K562 (cell line): ENCODE measurements around the gene UBR1. TPM values are rescaled to one million over a fixed set of nuclear protein-coding genes. Genes with fewer than 3 reads are reported as not detected.
A peak's percentile ranks its signal among the peaks of the same experiment; 100 is the strongest.

Experiments used
- CEBPB ChIP-seq: fragments of 450-650 bp; IDR thresholded peaks from 2 replicates; pipeline ENCODE4 v1.6.1; 2016; ENCODE audit warnings: missing genetic modification characterization, missing compliant biosample characterization
- CHD4 ChIP-seq: fragments of 200-600 bp; sonication (generic); IDR thresholded peaks from 3 replicates; pipeline ENCODE4 v1.6.1; 2012; ENCODE audit warnings: low read depth, mild to moderate bottlenecking, mixed read lengths, low read length, inconsistent platforms; ENCODE audit not compliant: insufficient read depth, insufficient replicate concordance, poor library complexity, severe bottlenecking
- FOXA3 ChIP-seq, 2 experiments: fragments of 450-650 bp in 1 of 2; sonication (generic) in 1 of 2; formaldehyde crosslinking; IDR thresholded peaks in 1 of 2; conservative IDR thresholded peaks in 1 of 2; 2 replicates each; pipeline versions ENCODE4 v1.4.0 to v1.8.0; 2020 to 2022; ENCODE audit warnings: mild to moderate bottlenecking in 2 of 2, missing genetic modification reagents in 1 of 2
- GABPA ChIP-seq: fragments of 200-800 bp; sonication (Bioruptor generic); conservative IDR thresholded peaks from 2 replicates; pipeline ENCODE4 v1.6.1; 2016; ENCODE audit warnings: low read depth, missing genetic modification characterization, missing compliant biosample characterization
- LARP7 ChIP-seq: fragments of 450-650 bp; IDR thresholded peaks from 2 replicates; pipeline ENCODE4 v1.6.1; 2016
- MTA3 ChIP-seq: fragments of 450-650 bp; formaldehyde crosslinking; IDR thresholded peaks from 2 replicates; pipeline ENCODE4 v1.6.1; 2017; ENCODE audit warnings: mild to moderate bottlenecking, borderline replicate concordance
- RFX5 ChIP-seq: IDR thresholded peaks from 2 replicates; pipeline ENCODE4 v1.6.1; 2011; ENCODE audit warnings: low read depth, mild to moderate bottlenecking, improper control_type of control experiment, low read length
- ZNF133 ChIP-seq: fragments of 250-450 bp; sonication (Bioruptor Pico); IDR thresholded peaks from 2 replicates; pipeline ENCODE4 v1.4.0; 2020; ENCODE audit warnings: mild to moderate bottlenecking
- ZSCAN29 ChIP-seq: fragments of 450-650 bp; IDR thresholded peaks from 2 replicates; pipeline ENCODE4 v1.6.1; 2017
- ZZZ3 ChIP-seq: fragments of 450-650 bp; IDR thresholded peaks from 2 replicates; pipeline ENCODE4 v1.6.1; 2016; ENCODE audit warnings: antibody characterized with exemption, mild to moderate bottlenecking, moderate library complexity
- polyA plus RNA-seq, 8 experiments: library from polyadenylated mRNA; depleted of rRNA in 4 of 8; stranded (reverse) in 5 of 8; unstranded in 3 of 8; fragments of >200 nt; fragmentation: Nextera tagmentation in 2 of 8; fragmentation: Illumina TruSeq in 1 of 8; extraction: Ambion mirVana in 2 of 8; extraction: Trizol in 1 of 8; gene quantifications; 2 replicates each; pipeline versions ENCODE4 v1.2.1 to v1.2.3, GENCODE V29; 2011 to 2014; ENCODE audit warnings: inconsistent platforms in 1 of 8, missing spikeins in 1 of 8
- total RNA-seq, 7 experiments: library from RNA; depleted of rRNA in 6 of 7; stranded (reverse); fragments of >200 nt in 6 of 7; fragmentation: Illumina TruSeq in 2 of 7; extraction: Trizol in 2 of 7; gene quantifications; 2 replicates each; pipeline versions ENCODE4 v1.2.1 to v1.2.3, GENCODE V29; 2011 to 2021; ENCODE audit warnings: low replicate concordance in 1 of 7
- TF ChIP-seq, protein P1 (sequence below): IDR thresholded peaks from 3 replicates; pipeline ENCODE4 v1.6.1; 2011; ENCODE audit warnings: borderline replicate concordance, mild to moderate bottlenecking, moderate library complexity; ENCODE audit not compliant: insufficient read length; ENCODE audit errors: extremely low read depth
- TF ChIP-seq, protein P2 (sequence below): IDR thresholded peaks from 2 replicates; pipeline ENCODE4 v1.6.1; 2012; ENCODE audit warnings: low read depth, low read length, improper control_type of control experiment, borderline replicate concordance
- TF ChIP-seq, protein P3 (sequence below): sonication (generic); formaldehyde crosslinking; IDR thresholded peaks from 2 replicates; pipeline ENCODE4 v1.8.0; 2022; ENCODE audit warnings: mild to moderate bottlenecking, low read depth, missing genetic modification reagents
- TF ChIP-seq, protein P4 (sequence below): fragments of 450-650 bp; IDR thresholded peaks from 2 replicates; pipeline ENCODE4 v1.6.1; 2016; ENCODE audit warnings: borderline replicate concordance
- TF ChIP-seq, protein P5 (sequence below): fragments of 450-650 bp; IDR thresholded peaks from 2 replicates; pipeline ENCODE4 v1.6.1; 2016
- TF ChIP-seq, protein P6 (sequence below), 3 experiments: fragments of 200-800 bp in 1 of 3; sonication (Bioruptor generic) in 1 of 3; sonication (generic) in 1 of 3; formaldehyde crosslinking in 1 of 3; IDR thresholded peaks; 2 replicates each; pipeline versions ENCODE4 v1.6.1 to v1.8.0; 2016 to 2022; ENCODE audit warnings: mild to moderate bottlenecking in 2 of 3, missing compliant biosample characterization in 2 of 3, missing genetic modification characterization in 2 of 3, missing genetic modification reagents in 1 of 3

Gene UBR1
- total and polyA plus RNA-seq, 9 of the 15 experiments (the other 6 are each of a cell fraction or from before 2014, with no cell fraction given): 5.8 to 30.7 (median 15.3) TPM

DNA sequence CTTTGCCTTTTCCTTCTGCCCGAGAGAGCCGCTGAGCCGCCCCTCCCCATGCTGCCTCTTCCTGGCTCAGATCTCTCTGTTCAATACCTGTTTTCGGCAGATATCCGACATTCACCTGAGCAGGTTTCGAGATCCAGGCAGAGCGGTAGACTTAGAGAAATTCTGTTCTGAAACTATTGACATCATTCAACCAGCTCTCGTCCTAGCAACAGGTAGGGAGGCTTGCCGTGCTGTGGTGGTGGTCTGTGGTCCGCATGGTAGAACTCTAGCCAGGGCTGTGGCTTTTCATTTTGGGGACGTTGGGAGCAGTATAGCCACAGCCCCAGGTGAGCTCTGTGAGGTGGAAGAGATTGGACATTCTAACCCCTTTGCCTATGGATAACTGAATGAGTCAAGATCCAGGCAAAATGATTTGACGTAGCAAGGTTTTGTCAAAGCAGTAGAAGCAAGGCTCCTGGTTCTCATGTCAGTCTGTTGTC is 28.4 kb upstream of the UBR1 start (continued):
- TF ChIP-seq, protein P1, sequence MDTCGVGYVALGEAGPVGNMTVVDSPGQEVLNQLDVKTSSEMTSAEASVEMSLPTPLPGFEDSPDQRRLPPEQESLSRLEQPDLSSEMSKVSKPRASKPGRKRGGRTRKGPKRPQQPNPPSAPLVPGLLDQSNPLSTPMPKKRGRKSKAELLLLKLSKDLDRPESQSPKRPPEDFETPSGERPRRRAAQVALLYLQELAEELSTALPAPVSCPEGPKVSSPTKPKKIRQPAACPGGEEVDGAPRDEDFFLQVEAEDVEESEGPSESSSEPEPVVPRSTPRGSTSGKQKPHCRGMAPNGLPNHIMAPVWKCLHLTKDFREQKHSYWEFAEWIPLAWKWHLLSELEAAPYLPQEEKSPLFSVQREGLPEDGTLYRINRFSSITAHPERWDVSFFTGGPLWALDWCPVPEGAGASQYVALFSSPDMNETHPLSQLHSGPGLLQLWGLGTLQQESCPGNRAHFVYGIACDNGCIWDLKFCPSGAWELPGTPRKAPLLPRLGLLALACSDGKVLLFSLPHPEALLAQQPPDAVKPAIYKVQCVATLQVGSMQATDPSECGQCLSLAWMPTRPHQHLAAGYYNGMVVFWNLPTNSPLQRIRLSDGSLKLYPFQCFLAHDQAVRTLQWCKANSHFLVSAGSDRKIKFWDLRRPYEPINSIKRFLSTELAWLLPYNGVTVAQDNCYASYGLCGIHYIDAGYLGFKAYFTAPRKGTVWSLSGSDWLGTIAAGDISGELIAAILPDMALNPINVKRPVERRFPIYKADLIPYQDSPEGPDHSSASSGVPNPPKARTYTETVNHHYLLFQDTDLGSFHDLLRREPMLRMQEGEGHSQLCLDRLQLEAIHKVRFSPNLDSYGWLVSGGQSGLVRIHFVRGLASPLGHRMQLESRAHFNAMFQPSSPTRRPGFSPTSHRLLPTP: no peak
- TF ChIP-seq LARP7 (no peak), RFX5 (no peak), ZSCAN29 (no peak), CEBPB (tag) (no peak), CHD4 (no peak), MTA3 (no peak), GABPA (tag) (no peak), ZNF133 (CRISPR knock-in tag) (no peak), ZZZ3 (no peak), FOXA3 (CRISPR knock-in tag; conservative IDR thresholded peaks at IDR 0.05 in 1 of 2, IDR thresholded peaks at IDR 0.05 in 1 of 2) (no peak)
- TF ChIP-seq, protein P2, sequence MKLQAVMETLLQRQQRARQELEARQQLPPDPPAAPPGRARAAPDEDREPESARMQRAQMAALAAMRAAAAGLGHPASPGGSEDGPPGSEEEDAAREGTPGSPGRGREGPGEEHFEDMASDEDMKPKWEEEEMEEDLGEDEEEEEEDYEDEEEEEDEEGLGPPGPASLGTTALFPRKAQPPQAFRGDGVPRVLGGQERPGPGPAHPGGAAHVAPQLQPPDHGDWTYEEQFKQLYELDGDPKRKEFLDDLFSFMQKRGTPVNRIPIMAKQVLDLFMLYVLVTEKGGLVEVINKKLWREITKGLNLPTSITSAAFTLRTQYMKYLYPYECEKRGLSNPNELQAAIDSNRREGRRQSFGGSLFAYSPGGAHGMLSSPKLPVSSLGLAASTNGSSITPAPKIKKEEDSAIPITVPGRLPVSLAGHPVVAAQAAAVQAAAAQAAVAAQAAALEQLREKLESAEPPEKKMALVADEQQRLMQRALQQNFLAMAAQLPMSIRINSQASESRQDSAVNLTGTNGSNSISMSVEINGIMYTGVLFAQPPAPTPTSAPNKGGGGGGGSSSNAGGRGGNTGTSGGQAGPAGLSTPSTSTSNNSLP: no peak
- TF ChIP-seq, protein P3, sequence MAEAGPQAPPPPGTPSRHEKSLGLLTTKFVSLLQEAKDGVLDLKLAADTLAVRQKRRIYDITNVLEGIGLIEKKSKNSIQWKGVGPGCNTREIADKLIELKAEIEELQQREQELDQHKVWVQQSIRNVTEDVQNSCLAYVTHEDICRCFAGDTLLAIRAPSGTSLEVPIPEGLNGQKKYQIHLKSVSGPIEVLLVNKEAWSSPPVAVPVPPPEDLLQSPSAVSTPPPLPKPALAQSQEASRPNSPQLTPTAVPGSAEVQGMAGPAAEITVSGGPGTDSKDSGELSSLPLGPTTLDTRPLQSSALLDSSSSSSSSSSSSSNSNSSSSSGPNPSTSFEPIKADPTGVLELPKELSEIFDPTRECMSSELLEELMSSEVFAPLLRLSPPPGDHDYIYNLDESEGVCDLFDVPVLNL (CRISPR knock-in tag): 0 out of 2 replicates have a peak, but pooled peaks have one; percentile 2
- TF ChIP-seq, protein P4, sequence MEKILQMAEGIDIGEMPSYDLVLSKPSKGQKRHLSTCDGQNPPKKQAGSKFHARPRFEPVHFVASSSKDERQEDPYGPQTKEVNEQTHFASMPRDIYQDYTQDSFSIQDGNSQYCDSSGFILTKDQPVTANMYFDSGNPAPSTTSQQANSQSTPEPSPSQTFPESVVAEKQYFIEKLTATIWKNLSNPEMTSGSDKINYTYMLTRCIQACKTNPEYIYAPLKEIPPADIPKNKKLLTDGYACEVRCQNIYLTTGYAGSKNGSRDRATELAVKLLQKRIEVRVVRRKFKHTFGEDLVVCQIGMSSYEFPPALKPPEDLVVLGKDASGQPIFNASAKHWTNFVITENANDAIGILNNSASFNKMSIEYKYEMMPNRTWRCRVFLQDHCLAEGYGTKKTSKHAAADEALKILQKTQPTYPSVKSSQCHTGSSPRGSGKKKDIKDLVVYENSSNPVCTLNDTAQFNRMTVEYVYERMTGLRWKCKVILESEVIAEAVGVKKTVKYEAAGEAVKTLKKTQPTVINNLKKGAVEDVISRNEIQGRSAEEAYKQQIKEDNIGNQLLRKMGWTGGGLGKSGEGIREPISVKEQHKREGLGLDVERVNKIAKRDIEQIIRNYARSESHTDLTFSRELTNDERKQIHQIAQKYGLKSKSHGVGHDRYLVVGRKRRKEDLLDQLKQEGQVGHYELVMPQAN: 0 out of 2 replicates have a peak, but pooled peaks have one; percentile 19
- TF ChIP-seq, protein P5, sequence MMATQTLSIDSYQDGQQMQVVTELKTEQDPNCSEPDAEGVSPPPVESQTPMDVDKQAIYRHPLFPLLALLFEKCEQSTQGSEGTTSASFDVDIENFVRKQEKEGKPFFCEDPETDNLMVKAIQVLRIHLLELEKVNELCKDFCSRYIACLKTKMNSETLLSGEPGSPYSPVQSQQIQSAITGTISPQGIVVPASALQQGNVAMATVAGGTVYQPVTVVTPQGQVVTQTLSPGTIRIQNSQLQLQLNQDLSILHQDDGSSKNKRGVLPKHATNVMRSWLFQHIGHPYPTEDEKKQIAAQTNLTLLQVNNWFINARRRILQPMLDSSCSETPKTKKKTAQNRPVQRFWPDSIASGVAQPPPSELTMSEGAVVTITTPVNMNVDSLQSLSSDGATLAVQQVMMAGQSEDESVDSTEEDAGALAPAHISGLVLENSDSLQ: no peak
- TF ChIP-seq, protein P6, sequence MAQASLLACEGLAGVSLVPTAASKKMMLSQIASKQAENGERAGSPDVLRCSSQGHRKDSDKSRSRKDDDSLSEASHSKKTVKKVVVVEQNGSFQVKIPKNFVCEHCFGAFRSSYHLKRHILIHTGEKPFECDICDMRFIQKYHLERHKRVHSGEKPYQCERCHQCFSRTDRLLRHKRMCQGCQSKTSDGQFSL (CRISPR knock-in tag; IDR thresholded peaks at IDR 0.05): no peak
- TF ChIP-seq, protein P6 (tag; IDR thresholded peaks at IDR 0.05): no peak
